ENCODE measurements around the gene TXNDC16.

- TF ChIP-seq POLR2A (IDR thresholded peaks at IDR 0.05) (no peak), CTCF (IDR thresholded peaks at IDR 0.05) (no peak)
These were observed 13.7 kb downstream of the TXNDC16 start for GRCh38 chr14:52538623-52539022.
